Parathyroid adenoma (tissue), 2 donors: ENCODE measurements around the gene BIRC3.

Source experiments
- H2AFZ ChIP-seq: fragments of 300-600 bp; sonication (generic); one replicate; pipeline ENCODE4 v1.7.0; 2017; ENCODE audit warnings: antibody characterized with exemption, mild to moderate bottlenecking
- H3K27ac ChIP-seq: fragments of 300-600 bp; sonication (generic); one replicate; pipeline ENCODE4 v1.7.0; 2017
- H3K27me3 ChIP-seq: fragments of 300-600 bp; sonication (generic); one replicate; pipeline ENCODE4 v1.7.0; 2017; ENCODE audit warnings: low read length; ENCODE audit not compliant: control insufficient read depth, insufficient read depth
- H3K36me3 ChIP-seq: fragments of 300-600 bp; sonication (generic); one replicate; pipeline ENCODE4 v1.7.0; 2017; ENCODE audit warnings: low read length; ENCODE audit not compliant: control insufficient read depth, insufficient read depth
- H3K4me1 ChIP-seq: fragments of 300-600 bp; sonication (generic); one replicate; pipeline ENCODE4 v1.7.0; 2017; ENCODE audit warnings: control low read depth
- H3K4me2 ChIP-seq: fragments of 300-600 bp; sonication (generic); one replicate; pipeline ENCODE4 v1.7.0; 2017; ENCODE audit warnings: low read length
- H3K4me3 ChIP-seq: fragments of 300-600 bp; sonication (generic); one replicate; pipeline ENCODE4 v1.7.0; 2017; ENCODE audit warnings: low read depth, low read length
- H3K79me2 ChIP-seq: fragments of 300-600 bp; sonication (generic); one replicate; pipeline ENCODE4 v1.7.0; 2017; ENCODE audit warnings: control low read depth
- H3K9ac ChIP-seq: fragments of 300-600 bp; sonication (generic); one replicate; pipeline ENCODE4 v1.7.0; 2017; ENCODE audit warnings: mild to moderate bottlenecking
- H3K9me3 ChIP-seq: fragments of 300-600 bp; sonication (generic); one replicate; pipeline ENCODE4 v1.7.0; 2017; ENCODE audit warnings: low read length; ENCODE audit not compliant: control insufficient read depth
- CTCF ChIP-seq: fragments of 300-600 bp; sonication (generic); IDR thresholded peaks from one replicate; pipeline ENCODE4 v1.7.0; 2017; ENCODE audit warnings: antibody characterized with exemption, mild to moderate bottlenecking
- donor health status: primary hyperparathyroidism.

The BIRC3 gene

GRCh38 chr11:102346456-102346747 is 29.1 kb downstream of the BIRC3 start:
- no peaks in the 10 kb centered on the region for H3K36me3 ChIP-seq
- TF ChIP-seq CTCF, result no peak
- peak overlapping the region; percentile 87 for H3K27ac ChIP-seq
- no peaks in the 10 kb centered on the region for H3K27me3 ChIP-seq
- H2AFZ ChIP-seq, result peak overlapping the region; percentile 87
- no peaks in the 10 kb centered on the region for H3K79me2 ChIP-seq
- no peak overlapping the region for H3K9ac ChIP-seq
- no peaks in the 10 kb centered on the region for H3K4me1 ChIP-seq
- peak overlapping the region; percentile 72 for H3K4me3 ChIP-seq
- peak overlapping the region; percentile 69 for H3K4me2 ChIP-seq
- no peaks in the 10 kb centered on the region for H3K9me3 ChIP-seq

GRCh38 chr11:102346748-102347461 is 29.6 kb downstream of the BIRC3 start, which contains the start of gene BIRC2:
Gene BIRC2 (plus strand): TSS chr11:102347214. CDS start chr11:102349855, 2,641 bp downstream.
- Histone ChIP-seq H3K4me2 (peak within 1 kb of the TSS; percentile 73), H3K9ac (peak within 1 kb of the TSS; percentile 91), H3K9me3 (no peaks in the 10 kb centered on the region), H3K4me1 (no peaks in the 10 kb centered on the region), H3K36me3 (no peaks in the 10 kb centered on the region), H2AFZ (peak within 1 kb of the TSS; percentile 87), H3K27me3 (no peaks in the 10 kb centered on the region), H3K27ac (peak within 1 kb of the TSS; percentile 87), H3K4me3 (peak within 1 kb of the TSS; percentile 72), H3K79me2 (no peaks in the 10 kb centered on the region)
- TF ChIP-seq CTCF, result peak; percentile 79

- H3K4me1 ChIP-seq, result no peaks in the 10 kb centered on the region
Observed at GRCh38 chr11:102347462-102348370, 30.4 kb downstream of the BIRC3 start.

GRCh38 chr11:102357116-102357515 is 39.8 kb downstream of the BIRC3 start:
- TF ChIP-seq CTCF, result no peak
- Histone ChIP-seq H3K79me2 (peaks cover 14% of the 10 kb centered on the region), H2AFZ (no peak overlapping the region)

More at GRCh38 chr11:102347462-102348370, 30.4 kb downstream of the BIRC3 start:
- Histone ChIP-seq H3K4me2 (peak overlapping the region; percentile 73), H3K27ac (peak overlapping the region; percentile 87), H3K79me2 (no peaks in the 10 kb centered on the region), H3K27me3 (no peaks in the 10 kb centered on the region), H3K9me3 (no peaks in the 10 kb centered on the region), H2AFZ (peak overlapping the region; percentile 87), H3K4me3 (peak overlapping the region; percentile 72), H3K36me3 (no peaks in the 10 kb centered on the region), H3K9ac (peak overlapping the region; percentile 91)
- no peak for TF ChIP-seq CTCF

More at GRCh38 chr11:102357116-102357515, 39.8 kb downstream of the BIRC3 start:
- Histone ChIP-seq H3K27me3 (no peaks in the 10 kb centered on the region), H3K4me2 (no peak overlapping the region), H3K27ac (no peak overlapping the region), H3K4me3 (no peak overlapping the region), H3K9ac (no peak overlapping the region), H3K4me1 (no peaks in the 10 kb centered on the region), H3K36me3 (no peaks in the 10 kb centered on the region), H3K9me3 (no peaks in the 10 kb centered on the region)
